Measurements from ENCODE around the gene B4GALT6. TPM values are rescaled to one million over a fixed set of nuclear protein-coding genes. Genes with fewer than 3 reads are reported as not detected.

Gene B4GALT6
- total and polyA plus RNA-seq, 2 of the 4 experiments (the other 2 are of a cell fraction): 1.1 to 3.9 TPM

DNA sequence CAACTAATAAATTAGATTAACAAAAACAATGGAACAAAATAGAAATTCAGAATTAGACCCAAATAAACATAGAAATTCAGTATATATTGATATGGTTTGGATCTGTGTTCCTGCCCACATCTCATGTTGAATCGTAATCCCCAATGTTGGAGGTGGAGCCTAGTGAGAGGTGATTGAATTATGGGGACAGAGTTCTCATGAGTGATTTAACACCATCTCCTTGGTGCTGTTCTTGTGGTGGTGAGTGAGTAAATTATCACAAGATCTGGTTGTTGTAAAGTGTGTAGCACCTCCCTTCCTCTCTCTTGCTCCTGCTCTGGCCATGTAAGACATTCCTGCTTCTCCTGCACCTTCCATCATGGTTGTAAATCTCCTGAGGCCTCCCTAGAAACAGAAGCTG, 16.6 kb upstream of the B4GALT6 start:
- H3K4me1 ChIP-seq (ENCODE audit: control insufficient read depth, insufficient read depth, low read length): no peaks in the 10 kb centered on the region
- no peak overlapping the region for H4K91ac ChIP-seq (ENCODE audit: insufficient read depth, low read depth, low read length)
- H4K8ac ChIP-seq (ENCODE audit: low read depth in 2 of 2, low read length in 2 of 2): no peak overlapping the region
- intact Hi-C loops (cut with micrococcal nuclease) (no loop called here), in situ Hi-C loops (cut with MboI; ENCODE audit: low sequenced_read_pairs) (no loop called here), dilution Hi-C loops (cut with HindIII; ENCODE audit: low sequenced_read_pairs, unreplicated experiment) (no loop called here)
- BruUV-seq (replicated peaks): no TSS peak
- no peak overlapping the region for H2AK9ac ChIP-seq (replicated peaks; ENCODE audit: low read depth, low read length, poor library complexity)
- no peak overlapping the region for H3K27ac ChIP-seq (ENCODE audit: insufficient read depth, low read length)
- no peak overlapping the region for H3K56ac ChIP-seq (ENCODE audit: extremely low read depth, insufficient read depth, low read length)
- no peak overlapping the region for H4K5ac ChIP-seq (ENCODE audit: low read depth, low read length)
- H3K9me3 ChIP-seq (ENCODE audit: control insufficient read depth, insufficient read depth, low read length): no peaks in the 10 kb centered on the region
- POLR2A ChIA-PET (ENCODE audit: unreplicated experiment): no interaction called here
- H3K4ac ChIP-seq (ENCODE audit: low read depth, low read length): no peak overlapping the region
- DNase-seq (no peak), ATAC-seq (ENCODE audit: low read depth) (no peak)
- H3K4me3 ChIP-seq (ENCODE audit: insufficient read depth, low read depth, low read length): no peak overlapping the region
- H3K9me1 ChIP-seq (ENCODE audit: insufficient read depth, low read length): no peaks in the 10 kb centered on the region
- CTCF ChIA-PET: interaction anchor here (0.9 kb wide), 1 partner anchor 22 kb away, joined by 4 read pairs; no protein-coding TSS in a partner anchor
- H2AFZ ChIP-seq (replicated peaks; ENCODE audit: low read length, poor library complexity): no peak overlapping the region
- no peak overlapping the region for H3K14ac ChIP-seq (replicated peaks; ENCODE audit: low read depth, low read length)
- WGBS, 2 experiments (ENCODE audit: extremely low coverage in 2 of 2, insufficient read length in 1 of 2): no CpG with 5 or more reads among the region's 1 CpG
- no peak overlapping the region for H2BK5ac ChIP-seq (ENCODE audit: low read depth, low read length, poor library complexity, severe bottlenecking)
- H2BK20ac ChIP-seq (ENCODE audit: low read depth, low read length): no peak overlapping the region
- no peak overlapping the region for H3K23ac ChIP-seq (ENCODE audit: low read depth, low read length)
- H3K9ac ChIP-seq (ENCODE audit: low read depth, low read length): no peak overlapping the region
- no peaks in the 10 kb centered on the region for H4K20me1 ChIP-seq (ENCODE audit: insufficient read depth, low read length)
- H3K36me3 ChIP-seq (ENCODE audit: control insufficient read depth, insufficient read depth, low read length): no peaks in the 10 kb centered on the region
- H3K18ac ChIP-seq (ENCODE audit: low read depth, low read length): no peak overlapping the region
- no peak overlapping the region for H2BK15ac ChIP-seq (ENCODE audit: low read depth, low read length)
- H3K4me2 ChIP-seq (ENCODE audit: low read depth, low read length): no peak overlapping the region
- H2BK120ac ChIP-seq (ENCODE audit: low read depth, low read length): no peak overlapping the region
- H2AK5ac ChIP-seq (ENCODE audit: low read depth, low read length): no peak overlapping the region
- TF ChIP-seq RFX5 (IDR thresholded peaks at IDR 0.05; ENCODE audit: low read depth, low read length): no peak
- TF ChIP-seq MAZ (IDR thresholded peaks at IDR 0.05; ENCODE audit: borderline replicate concordance, low read depth, low read length): no peak
- no peak for TF ChIP-seq RCOR1 (IDR thresholded peaks at IDR 0.05; ENCODE audit: insufficient replicate concordance, low read length)
- TF ChIP-seq SMC3 (IDR thresholded peaks at IDR 0.05; ENCODE audit: low read depth, low read length): no peak
- TF ChIP-seq CHD1 (IDR thresholded peaks at IDR 0.05; ENCODE audit: low read depth, low read length): no peak
- TF ChIP-seq MXI1 (IDR thresholded peaks at IDR 0.05; ENCODE audit: borderline replicate concordance, low read depth, low read length): no peak
- no peak for TF ChIP-seq RAD21 (IDR thresholded peaks at IDR 0.05; ENCODE audit: low read length)
- TF ChIP-seq, protein P1, sequence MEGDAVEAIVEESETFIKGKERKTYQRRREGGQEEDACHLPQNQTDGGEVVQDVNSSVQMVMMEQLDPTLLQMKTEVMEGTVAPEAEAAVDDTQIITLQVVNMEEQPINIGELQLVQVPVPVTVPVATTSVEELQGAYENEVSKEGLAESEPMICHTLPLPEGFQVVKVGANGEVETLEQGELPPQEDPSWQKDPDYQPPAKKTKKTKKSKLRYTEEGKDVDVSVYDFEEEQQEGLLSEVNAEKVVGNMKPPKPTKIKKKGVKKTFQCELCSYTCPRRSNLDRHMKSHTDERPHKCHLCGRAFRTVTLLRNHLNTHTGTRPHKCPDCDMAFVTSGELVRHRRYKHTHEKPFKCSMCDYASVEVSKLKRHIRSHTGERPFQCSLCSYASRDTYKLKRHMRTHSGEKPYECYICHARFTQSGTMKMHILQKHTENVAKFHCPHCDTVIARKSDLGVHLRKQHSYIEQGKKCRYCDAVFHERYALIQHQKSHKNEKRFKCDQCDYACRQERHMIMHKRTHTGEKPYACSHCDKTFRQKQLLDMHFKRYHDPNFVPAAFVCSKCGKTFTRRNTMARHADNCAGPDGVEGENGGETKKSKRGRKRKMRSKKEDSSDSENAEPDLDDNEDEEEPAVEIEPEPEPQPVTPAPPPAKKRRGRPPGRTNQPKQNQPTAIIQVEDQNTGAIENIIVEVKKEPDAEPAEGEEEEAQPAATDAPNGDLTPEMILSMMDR (conservative IDR thresholded peaks at IDR 0.05; ENCODE audit: low read depth, low read length): no peak
- no peak for TF ChIP-seq FOS (IDR thresholded peaks at IDR 0.05; ENCODE audit: low read depth, low read length)
- no peak for TF ChIP-seq CEBPB (IDR thresholded peaks at IDR 0.05; ENCODE audit: low read depth, low read length)
- TF ChIP-seq, protein P2, sequence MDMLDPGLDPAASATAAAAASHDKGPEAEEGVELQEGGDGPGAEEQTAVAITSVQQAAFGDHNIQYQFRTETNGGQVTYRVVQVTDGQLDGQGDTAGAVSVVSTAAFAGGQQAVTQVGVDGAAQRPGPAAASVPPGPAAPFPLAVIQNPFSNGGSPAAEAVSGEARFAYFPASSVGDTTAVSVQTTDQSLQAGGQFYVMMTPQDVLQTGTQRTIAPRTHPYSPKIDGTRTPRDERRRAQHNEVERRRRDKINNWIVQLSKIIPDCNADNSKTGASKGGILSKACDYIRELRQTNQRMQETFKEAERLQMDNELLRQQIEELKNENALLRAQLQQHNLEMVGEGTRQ (IDR thresholded peaks at IDR 0.05; ENCODE audit: low read depth, low read length): no peak
- no peak for TF ChIP-seq NFE2L2 (IDR thresholded peaks at IDR 0.05; ENCODE audit: low read depth, low read length)
- TF ChIP-seq BHLHE40 (IDR thresholded peaks at IDR 0.05; ENCODE audit: low read depth, low read length): no peak
- TF ChIP-seq, protein P3, sequence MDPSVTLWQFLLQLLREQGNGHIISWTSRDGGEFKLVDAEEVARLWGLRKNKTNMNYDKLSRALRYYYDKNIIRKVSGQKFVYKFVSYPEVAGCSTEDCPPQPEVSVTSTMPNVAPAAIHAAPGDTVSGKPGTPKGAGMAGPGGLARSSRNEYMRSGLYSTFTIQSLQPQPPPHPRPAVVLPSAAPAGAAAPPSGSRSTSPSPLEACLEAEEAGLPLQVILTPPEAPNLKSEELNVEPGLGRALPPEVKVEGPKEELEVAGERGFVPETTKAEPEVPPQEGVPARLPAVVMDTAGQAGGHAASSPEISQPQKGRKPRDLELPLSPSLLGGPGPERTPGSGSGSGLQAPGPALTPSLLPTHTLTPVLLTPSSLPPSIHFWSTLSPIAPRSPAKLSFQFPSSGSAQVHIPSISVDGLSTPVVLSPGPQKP (IDR thresholded peaks at IDR 0.05; ENCODE audit: borderline replicate concordance, low read depth, low read length): no peak
- TF ChIP-seq POLR2A (IDR thresholded peaks at IDR 0.05; ENCODE audit: low read depth, low read length): no peak
- no peak for TF ChIP-seq MAFK (IDR thresholded peaks at IDR 0.05; ENCODE audit: low read depth, low read length)
- H3K79me1 ChIP-seq (ENCODE audit: low read depth in 1 of 2, low read length in 2 of 2): no peaks in the 10 kb centered on the region
- H3K27me3 ChIP-seq (ENCODE audit: control insufficient read depth, insufficient read depth, low read length): no peaks in the 10 kb centered on the region
